Fibroblast of lung (primary cell): ENCODE results near the gene MBD5.

Experiments used
- EZH2 ChIP-seq: IDR thresholded peaks from 2 replicates; pipeline ENCODE4 v1.5.1; 2012; ENCODE audit warnings: low read length, control low read depth, mild to moderate bottlenecking; ENCODE audit errors: missing control alignments
- TF ChIP-seq, protein P1 (sequence below), 2 donors: IDR thresholded peaks in 1 of 2; conservative IDR thresholded peaks in 1 of 2; 1 replicate in 1 of 2; 2 replicates in 1 of 2; pipeline ENCODE4 v1.5.1; 2011 to 2012; ENCODE audit warnings: low read length in 2 of 2, control low read depth in 1 of 2, inconsistent platforms in 1 of 2, low read depth in 1 of 2, mild to moderate bottlenecking in 1 of 2

DNA sequence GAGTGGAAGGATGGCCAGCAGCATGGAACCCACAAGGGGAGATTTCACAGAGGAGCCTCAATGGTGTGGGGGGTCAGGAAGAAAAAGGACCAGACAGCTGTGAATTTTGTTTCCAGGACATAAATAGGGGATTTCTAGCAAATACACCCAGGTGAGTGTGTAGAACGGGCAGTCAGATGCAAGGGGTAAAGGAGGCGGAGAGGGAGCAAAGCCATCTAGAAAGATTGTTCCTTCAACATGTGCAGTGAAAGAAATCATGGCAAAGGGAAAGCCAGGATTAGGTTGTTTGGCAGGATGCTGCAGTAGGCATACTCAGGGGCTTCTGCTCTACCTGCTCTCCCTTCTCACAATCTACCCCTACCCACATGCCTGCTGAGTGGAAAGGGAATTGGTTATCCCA lies 504.2 kb downstream of the MBD5 start:
- TF ChIP-seq, protein P1, sequence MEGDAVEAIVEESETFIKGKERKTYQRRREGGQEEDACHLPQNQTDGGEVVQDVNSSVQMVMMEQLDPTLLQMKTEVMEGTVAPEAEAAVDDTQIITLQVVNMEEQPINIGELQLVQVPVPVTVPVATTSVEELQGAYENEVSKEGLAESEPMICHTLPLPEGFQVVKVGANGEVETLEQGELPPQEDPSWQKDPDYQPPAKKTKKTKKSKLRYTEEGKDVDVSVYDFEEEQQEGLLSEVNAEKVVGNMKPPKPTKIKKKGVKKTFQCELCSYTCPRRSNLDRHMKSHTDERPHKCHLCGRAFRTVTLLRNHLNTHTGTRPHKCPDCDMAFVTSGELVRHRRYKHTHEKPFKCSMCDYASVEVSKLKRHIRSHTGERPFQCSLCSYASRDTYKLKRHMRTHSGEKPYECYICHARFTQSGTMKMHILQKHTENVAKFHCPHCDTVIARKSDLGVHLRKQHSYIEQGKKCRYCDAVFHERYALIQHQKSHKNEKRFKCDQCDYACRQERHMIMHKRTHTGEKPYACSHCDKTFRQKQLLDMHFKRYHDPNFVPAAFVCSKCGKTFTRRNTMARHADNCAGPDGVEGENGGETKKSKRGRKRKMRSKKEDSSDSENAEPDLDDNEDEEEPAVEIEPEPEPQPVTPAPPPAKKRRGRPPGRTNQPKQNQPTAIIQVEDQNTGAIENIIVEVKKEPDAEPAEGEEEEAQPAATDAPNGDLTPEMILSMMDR (conservative IDR thresholded peaks at IDR 0.05 in 1 of 2, IDR thresholded peaks at IDR 0.05 in 1 of 2; ENCODE audit: low read depth in 1 of 2, low read length in 2 of 2) = no peak
- no peak for TF ChIP-seq EZH2
